Limb (tissue), 2 donors: ENCODE data around the gene CRKL.
"Not testable (repeated sequence)": the region's sequence is repeated elsewhere in the genome, so short reads cannot be mapped to it uniquely, and the experiment has no call there.

ENCODE experiments used
- DNase-seq, 2 donors: peaks; one replicate each; pipeline ENCODE4 v3.0.0-alpha.2; 2016; ENCODE audit errors: extremely low spot score in 2 of 2

The CRKL gene

DNA sequence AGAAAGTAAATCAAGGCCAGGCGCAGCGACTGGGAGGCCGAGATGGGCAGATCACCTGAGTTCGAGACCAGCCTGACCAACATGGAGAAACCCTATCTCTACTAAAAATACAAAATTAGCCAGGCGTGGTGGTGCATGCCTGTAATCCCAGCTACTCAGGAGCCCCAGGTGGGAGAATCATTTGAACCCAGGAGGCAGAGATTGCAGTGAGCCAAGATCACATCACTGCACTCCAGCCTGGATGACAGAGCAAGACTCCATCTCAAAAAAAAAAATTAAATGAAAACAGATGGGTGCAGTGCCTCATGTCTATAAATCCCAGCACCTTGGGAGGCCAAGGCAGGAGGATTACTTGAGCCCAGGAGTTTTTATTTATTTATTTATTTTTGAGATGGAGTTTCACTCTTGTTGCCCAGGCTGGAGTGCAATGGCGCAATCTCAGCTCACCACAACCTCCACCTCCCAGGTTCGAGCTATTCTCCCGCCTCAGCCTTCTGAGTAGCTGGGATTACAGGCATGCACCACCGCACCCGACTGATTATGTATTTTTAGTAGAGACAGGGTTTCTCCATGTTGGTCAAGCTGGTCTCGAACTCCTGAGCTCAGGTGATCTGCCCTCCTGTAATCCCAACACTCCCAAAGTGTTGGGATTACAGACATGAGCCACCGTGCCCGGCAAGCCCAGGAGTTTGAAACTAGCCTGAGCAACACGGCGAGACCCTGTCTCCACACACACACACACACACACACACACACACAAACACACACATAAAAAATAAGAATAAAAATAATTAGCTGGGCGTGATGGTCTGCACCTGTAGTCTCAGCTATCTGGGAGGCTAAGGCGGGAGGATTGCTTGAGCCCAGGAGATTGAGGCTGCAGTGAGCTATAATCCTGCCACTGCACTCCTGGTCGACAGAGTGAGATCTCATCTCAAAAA, 15.8 kb upstream of the CRKL start:
- not testable (repeated sequence) for DNase-seq

DNA sequence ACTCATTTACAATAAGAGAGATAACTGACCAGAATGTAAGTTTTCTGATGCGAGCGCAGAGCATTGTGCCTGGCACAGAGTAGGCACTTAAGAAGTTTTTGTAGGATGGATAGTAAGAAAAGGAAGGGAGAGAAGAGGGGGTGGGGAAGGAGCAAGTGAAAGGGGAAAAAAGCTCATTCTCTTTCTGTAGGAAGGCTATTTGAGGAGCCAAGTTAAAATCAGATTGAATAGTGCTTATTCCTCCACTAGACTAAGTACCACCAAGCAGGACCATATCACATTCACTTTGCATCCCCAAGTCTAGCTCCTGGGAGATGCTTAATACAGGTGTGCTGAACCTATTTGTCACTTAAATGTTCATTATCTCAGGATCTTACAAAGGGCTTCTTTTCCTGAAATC, 14.1 kb upstream of the CRKL start:
- no peak for DNase-seq

DNA sequence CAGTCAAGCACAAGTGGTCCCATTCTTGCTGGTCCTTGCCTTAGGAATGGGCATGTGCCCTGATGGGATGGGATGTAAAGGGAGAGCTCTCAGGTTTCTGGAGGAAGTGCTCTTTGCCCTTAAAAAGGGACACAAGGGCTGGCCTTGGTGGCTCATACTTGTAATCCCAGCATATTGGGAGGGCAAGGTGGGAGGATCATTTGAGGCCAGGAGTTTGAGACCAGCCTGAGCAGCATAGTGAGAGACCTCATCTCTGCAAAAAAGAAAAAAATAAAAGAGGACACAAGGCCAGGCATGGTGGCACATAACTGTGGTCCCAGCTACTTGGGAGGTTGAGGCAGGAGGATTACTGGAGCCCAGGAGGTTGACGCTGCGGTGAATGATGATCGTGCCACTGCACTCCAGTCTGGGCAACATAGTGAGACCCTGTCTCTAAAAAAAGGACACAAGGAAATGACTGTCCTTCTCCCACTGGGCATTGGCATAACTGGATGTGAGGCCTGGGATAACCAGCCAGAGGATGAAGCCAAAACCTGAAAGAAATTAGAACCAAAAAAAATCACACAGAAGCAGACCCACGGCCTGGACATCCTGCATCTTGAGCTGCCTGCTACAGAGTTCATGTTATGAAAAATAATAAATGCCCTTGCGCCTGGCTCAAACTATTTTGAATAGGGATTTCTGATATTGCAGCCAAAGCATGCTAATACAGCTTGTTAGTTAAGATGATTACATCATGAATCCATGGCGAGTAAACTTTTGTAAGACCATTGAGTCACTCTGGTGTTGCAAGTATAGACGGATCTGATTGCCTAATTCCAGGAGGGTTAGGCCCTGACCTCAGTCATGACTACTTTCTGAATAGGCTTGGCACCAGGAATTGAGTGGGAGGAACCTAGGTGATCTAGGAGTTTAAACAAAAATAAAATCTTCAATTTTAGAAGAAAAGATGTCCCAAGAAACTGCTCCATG, 12.9 kb upstream of the CRKL start:
- no peak for DNase-seq

DNA sequence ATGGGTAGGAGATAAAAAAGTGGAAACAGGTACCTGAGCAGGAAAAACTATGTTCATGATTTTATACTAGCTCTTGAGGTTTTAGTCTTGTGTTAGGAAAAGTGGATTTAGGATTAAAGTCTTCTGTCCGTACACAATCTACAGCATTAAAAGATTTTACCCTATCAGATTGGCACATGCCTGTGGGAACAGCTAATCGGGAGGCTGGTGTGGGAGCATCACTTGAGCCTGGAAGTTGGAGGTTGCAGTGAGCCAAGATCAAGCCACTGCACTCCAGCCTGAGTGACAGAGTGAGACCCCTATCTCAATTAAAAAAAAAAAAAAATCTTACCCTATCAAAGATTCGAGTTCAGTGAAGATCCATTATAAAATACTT, 12.2 kb upstream of the CRKL start:
- no peak for DNase-seq

DNA sequence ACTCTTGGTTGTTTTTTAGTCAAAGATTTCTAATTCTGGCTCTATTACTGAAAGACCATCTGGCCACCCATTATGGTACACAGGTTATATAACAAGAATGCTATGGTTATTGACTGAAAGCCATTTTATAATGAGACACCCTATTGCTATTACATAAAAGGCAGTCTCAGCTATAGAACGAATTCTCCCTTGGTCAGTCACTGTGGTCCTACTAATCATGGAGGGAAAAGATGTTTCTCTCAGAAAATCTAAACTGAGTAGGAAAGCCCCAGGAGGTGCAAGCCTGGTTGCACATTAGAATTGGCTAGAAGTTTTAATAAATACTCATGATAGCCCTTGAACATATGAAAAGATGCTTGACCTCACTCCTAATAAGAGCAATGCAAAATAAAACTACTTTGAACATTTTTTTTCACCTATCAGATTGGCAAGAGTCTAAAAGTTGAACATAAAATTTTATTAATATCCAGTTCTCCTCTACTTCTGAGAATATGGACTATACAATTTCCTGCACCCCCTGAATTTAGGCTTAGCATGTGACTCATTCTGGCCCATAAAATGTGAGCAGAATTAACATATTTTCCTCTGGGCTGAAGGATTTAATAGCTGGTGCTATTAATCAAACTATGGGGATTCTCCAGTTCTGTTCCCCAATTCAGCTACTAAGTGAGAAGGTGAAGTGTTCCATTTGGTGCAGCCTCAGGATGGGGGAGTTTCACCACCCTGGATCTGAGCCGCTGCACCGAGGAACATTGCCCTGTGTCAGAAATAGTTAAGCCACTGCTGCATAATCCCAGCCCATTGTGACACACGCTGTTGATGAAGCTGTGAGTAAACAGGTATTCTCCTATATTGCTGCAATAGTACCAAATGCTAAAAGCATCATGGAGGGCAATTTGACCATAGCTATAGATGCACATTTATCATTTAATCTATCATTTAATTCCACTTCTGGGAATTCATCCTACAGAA, 11.5 kb upstream of the CRKL start:
- no peak for DNase-seq

DNA sequence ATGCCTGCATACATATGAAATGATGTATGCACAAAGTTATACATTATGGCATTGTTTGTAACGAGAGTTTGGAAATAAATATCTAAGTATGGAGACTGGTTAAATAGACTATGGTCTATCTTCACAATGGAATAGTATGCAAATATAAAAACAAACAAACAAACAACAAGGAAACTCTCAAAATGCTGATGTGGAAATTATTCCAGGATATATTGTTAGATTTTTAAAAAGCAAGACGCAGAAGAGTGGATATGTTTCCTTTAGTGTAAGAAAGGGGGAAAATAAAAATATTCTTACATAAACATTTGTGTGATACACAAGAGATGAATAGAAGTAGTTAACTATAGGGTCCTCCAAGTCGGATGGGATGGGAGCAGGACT, 10.8 kb upstream of the CRKL start:
- DNase-seq, result no peak

DNA sequence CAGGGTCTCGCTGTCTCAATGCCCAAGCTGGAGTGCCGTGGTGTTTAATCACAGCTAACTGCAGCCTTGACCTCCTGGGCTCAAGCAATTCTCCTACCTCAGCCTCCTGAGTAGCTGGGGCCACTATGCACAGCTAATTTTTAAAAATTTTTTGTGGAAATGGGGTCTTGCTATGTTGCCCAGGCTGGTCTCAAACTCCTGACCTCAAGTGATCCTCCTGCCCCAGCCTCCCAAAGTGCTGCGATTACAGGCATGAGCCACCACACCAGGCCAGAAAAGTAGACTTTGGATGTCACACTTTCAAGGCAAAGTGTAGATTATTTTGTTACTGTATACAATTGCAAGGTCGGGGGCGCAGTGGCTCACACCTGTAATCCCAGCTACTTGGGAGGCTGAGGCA, 8.5 kb upstream of the CRKL start:
- not testable (repeated sequence) for DNase-seq

DNA sequence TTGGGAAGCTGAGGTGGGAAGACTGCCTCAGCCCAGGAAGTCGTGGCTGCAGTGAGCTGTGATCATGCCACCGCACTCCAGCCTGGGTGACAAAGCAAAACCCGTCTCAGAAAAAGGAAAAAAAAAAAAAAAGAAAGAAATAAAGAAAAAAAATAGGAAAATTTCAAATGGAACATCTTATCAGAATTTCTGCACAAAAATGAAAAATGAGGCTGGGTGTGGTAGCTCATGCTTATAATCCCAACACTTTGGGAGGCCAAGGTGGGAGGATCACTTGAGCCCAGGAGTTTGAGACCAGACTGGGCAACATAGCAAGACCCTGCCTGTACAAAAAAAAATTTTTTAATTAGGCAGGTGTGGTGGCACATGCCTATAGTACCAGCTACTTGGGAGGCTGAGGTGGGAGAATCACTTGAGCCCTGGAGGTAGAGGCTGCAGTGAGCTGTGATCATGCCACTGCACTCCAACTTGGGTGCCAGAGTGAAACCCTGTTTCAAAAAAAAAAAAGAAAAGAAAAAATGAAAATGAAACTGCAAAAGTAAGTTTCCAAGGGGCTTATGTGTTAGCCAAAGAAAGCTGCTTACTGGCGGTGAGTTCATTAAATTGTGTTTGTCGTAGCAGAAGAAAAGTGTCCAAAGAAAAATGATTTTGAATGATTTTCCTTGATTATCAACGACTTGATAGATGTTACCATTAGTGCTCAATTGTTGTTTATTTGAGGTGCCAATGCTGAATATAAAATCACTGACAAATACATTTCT, 7.5 kb upstream of the CRKL start:
- DNase-seq, result no peak

DNA sequence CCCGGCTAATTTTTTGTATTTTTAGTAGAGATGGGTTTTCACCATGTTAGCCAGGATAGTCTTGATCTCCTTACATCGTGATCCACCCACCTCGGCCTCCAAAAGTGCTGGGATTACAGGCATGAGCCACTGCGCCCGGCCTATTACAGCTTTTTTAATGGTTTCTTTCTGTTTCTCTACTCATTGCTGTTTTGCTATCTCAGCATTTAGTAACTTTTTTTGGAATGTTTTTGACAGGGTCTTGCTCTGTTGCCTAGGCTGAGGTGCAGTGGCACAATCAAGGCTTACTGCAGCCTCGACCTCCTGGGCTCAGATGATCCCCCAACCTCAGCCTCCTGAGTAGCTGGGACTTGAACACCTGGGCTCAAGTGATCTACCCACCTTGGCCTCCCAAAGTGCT, 4.7 kb upstream of the CRKL start:
- DNase-seq, result no peak

DNA sequence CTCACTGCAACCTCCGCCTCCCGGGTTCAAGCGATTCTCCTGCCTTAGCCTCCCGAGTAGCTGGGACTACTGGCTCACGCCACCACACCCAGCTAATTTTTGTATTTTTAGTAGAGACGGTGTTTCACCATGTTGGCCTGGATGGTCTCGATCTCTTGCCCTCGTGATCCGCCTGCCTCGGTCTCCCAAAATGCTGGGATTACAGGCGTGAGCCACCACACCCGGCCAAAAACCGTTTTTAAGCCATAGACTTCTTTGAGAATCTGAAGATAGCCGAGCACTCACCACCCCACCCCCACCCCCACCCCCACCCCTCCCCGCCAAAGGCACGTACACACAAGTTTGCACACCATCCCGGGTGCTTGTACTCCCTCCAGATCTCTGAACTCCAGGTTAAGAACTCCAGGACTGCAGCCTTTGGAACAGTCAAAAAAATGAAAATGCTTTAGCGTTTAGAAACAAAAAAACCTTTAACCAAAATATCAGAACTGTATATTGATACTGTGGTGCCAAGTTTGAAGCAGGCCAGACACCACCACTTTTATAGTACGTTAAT, 1.5 kb downstream of the CRKL start:
- DNase-seq, result no peak

DNA sequence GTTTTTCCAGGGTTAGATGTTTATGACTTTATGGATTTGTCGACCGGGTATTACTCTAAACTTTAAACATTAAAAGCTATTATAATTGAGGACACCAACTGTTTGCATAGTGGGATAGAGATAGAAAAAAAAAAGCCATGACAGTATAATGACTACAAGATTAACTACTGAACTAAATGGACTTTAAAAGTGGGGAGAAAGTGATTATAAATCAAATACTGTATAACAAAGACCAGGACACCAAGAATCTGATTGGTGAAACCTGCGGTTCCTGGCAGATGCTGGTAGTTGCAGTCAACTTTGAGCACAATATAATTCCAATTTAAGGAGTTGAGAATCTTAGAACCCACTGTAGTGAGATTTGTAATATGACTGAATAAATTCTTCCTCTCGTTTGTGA, 2.5 kb downstream of the CRKL start:
- DNase-seq, result no peak

DNA sequence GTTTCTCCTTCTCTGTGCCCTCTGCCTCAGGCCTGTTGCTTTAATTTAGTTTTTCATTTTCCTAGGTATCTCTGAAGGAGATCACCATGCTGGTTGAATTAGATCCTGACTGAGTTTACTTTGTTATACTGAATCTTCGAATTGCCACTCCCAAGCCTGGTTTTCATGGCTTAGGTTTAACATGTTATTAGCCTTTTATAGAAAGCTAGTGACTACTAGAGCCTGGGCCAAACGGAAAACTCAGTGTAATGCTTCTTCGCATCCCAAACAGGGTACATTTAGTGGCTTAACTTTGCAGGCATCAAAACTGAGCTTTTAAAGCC, 3.6 kb downstream of the CRKL start:
- no peak for DNase-seq

DNA sequence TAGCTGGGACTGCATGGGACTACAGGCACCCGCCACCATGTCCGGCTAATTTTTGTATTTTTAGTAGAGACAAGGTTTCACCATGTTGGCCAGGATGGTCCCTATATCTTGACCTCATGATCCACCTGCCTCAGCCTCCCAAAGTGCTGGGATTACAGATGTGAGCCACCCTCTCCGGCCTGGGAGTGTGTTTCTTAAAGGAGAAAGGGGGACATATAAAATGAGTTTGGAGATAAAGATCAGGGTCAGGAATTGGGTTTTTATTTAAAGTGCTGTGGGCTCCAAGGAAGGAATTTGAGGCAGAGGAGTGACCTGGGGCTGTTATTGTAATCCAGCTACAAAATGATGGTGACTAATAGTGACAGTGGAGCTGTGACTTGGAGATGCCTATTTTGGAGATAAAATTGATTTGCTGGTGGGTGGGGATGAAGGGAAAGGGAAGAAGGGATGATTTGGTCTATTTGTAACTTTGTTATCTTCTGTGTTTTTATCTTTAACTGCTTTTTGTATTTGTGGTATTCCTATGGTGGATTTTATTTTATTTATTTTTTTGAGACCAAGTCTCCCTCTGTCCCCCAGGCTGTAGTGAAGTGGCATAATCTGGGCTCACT, 5.0 kb downstream of the CRKL start:
- DNase-seq, result no peak

DNA sequence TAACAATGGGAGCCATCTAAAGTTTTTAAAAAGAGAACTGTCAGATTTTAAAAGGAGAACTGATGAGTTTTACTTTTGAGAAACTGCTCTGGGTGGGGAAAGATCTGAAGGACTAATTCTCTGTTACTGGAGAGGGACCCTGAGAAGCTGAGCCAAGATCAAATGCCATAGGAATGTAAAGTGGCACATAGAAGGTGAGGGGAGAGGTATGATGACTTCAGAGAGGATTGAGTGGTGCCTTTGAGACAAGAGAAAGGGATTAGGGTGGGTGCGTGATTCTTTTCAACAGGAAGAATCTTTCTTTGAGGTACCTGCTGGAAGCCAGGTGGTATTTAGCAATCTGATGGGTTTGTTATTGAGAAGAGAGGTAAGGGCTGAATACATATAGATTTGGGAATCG, 9.0 kb downstream of the CRKL start:
- DNase-seq, result no peak

DNA sequence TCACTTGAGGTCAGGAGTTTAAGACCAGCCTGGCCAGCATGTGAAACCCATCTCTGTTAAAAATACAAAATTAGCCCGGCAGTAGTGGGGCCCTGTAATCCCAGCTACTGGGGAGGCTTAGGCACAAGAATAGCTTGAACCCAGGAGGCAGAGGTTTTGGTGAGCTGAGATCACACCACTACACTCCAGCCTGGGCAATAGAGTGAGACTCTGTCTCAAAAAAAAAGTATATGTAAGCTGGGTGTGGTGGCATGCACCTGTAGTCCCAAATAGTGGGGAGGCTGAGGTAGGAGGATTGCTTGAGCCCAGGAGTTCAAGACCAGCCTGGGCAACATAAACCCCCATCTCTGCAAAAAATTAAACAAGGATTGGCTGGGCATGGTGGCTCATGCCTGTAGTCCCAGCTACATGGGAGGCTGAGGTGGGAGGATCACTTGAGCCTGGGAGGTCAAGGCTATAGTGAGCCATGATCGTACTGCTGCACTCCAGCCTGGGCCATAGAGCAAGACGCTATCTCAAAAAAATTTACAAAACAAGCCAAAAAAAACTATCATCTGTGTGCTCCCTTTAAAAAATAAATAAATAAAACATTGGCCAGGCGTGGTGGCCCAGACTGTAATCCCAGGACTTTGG, 10.8 kb downstream of the CRKL start:
- DNase-seq, result no peak

DNA sequence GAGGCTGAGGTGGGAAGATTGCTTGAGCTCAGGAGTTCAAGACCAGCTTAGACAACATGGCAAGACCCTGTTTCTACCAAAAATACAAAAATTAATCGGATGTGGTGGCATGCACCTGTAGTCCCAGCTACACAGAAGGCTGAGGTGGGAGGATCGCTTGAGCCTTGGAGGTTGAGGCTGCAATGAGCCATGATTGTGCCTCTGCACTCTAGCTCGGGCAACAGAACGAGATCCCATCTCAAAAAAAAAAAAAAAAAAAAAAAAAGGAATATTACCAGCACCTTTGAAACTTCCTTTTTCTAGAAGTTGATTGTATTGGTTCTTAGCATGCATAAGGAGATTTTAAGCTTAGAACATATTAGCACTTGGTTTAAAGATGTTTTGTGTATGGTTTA, 11.4 kb downstream of the CRKL start:
- DNase-seq, result no peak

DNA sequence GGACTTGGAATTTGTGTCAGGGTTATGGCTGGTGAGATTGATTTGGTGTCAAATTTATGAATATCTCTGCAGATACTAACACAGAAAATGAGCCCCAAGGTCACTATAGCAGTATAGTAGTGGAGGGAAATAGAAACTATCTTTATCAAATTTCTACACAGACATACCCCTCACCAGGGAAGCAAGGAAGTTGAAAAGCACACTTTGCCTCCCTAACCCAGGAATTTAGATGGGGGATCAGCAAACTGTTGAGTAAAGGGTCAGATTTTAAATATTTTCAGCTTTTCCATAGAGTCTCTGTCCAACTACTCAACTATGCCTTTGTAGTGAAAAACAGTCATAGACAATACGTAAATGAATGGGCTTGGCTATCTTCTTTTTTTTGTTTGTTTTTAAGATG, 12.8 kb downstream of the CRKL start:
- DNase-seq, result no peak

DNA sequence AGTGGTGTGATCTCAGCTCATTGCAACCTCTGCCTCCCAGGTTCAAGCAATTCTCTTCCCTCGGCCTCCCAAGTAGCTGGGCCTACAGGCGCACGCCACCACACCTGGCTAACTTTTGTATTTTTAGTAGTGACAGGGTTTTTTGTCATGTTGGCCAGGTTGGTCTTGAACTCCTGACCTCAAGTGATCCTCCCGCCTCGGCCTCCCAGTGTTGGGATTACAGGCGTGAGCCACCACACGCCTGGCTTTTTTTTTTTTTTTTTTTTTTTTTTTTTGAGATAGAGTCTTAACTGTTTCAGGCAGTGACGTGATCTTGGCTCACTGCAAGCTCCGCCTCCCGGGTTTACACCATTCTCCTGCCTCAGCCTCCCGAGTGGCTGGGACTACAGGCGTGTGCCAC, 13.2 kb downstream of the CRKL start:
- not testable (repeated sequence) for DNase-seq

DNA sequence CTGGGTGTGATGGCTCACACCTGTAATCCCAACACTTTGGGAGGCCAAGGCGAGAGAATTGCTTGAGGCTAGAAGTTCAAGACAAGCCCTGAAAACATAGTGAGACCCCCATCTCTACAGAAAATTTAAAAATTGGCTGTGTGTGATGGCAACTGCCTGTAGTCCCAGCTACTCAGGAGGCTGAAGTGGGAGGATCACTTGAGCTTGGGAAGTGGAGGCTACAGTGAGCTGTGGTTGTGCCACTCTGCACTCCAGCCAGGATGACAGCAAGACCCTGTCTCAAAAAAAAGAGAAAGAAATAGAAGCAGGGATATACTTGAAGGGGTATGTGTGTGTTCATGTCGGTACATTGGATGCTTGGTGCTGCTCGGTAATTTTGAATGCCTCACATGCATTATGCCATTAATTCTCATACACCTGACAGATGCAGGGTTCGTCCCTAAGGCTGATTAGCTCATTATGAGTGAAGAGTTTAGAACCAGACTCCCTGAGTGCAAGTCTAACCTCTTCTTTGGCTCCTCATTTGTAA, 14.0 kb downstream of the CRKL start:
- DNase-seq, result no peak
